Effector memory CD8-positive, alpha-beta T cell (primary cell): ENCODE measurements around the gene PSMA1.
"Not testable (repeated sequence)": the region's sequence is repeated elsewhere in the genome, so short reads cannot be mapped to it uniquely, and the experiment has no call there.

Experiments
- ATAC-seq: fragments of 150-1000 bp; cut with Tn5 transposase; replicated peaks from 2 replicates; pipeline ENCODE4 v1.10.0; 2021; ENCODE audit warnings: mild to moderate bottlenecking, moderate library complexity
- DNase-seq, 3 experiments: peaks; one replicate each; pipeline ENCODE4 v3.0.0; 2021
- H3K27ac Mint-ChIP-seq, 2 donors: one replicate each; pipeline ENCODE4 v1.8.0; 2022; ENCODE audit warnings: mild to moderate bottlenecking in 2 of 2, mixed read lengths in 2 of 2, moderate library complexity in 2 of 2
- H3K27me3 Mint-ChIP-seq, 2 donors: one replicate each; pipeline ENCODE4 v1.8.0; 2022; ENCODE audit warnings: mixed read lengths in 2 of 2
- H3K36me3 Mint-ChIP-seq: one replicate; pipeline ENCODE4 v1.8.0; 2022; ENCODE audit warnings: mild to moderate bottlenecking, moderate library complexity, mixed read lengths; ENCODE audit not compliant: insufficient read depth
- H3K4me1 Mint-ChIP-seq, 2 donors: one replicate each; pipeline ENCODE4 v1.8.0; 2022; ENCODE audit warnings: low read depth in 2 of 2, mixed read lengths in 2 of 2
- H3K4me3 Mint-ChIP-seq, 2 donors: one replicate each; pipeline ENCODE4 v1.8.0; 2022; ENCODE audit warnings: mild to moderate bottlenecking in 2 of 2, mixed read lengths in 2 of 2, moderate library complexity in 2 of 2
- H3K9me3 Mint-ChIP-seq, 2 donors: one replicate each; pipeline ENCODE4 v1.8.0; 2022; ENCODE audit warnings: mixed read lengths in 2 of 2
- total RNA-seq, 9 experiments: gene quantifications; one replicate each; lab custom pipeline; 2026; lab: John Stamatoyannopoulos, UW

Gene PSMA1
- total RNA-seq = 19.6 to 59.2 (median 29.6) reads per million in 9 experiments

DNA sequence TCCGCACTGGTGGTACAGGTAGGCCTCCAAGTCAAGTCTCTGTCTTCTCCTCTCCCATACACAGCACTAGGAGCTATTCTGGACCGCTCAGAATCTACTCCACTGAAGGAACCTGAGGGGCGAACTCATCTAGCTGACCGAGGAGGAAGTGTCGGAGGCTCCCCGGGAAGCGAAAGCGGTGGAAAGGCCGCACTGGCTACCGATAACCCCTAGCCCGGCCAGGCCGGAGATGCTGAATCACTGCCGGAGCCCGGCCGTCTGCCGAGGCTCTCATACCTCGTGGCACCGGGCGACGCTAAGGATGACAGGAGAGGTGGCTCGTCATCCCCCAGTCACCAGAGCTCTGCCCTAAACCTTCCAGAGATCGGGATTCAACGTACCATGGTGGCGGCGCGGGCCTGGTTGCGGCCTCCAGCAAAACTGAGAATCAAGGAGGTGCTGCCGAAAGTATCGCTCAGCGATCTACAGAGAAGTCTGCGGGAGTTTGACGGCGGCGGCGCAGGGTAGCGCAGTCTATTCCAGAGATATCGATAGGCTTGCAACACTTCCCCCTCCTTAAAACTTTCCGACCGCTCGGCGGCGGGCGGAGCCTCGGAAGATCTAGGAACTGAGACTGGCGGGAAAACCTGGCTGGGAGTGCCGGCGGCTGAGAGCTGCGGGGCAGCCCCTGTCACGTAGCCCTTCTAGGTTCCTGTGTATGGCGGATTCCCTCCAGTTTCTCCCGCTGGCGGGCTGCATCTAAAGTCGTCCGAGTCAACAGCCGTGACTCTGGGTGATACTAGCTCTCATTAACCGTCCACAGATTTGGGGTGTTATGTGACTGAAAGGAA, at the start of gene PSMA1:
PSMA1 (minus strand) TSS at position 470 of the 830 bp plus-strand sequence; CDS start at position 383, 87 bp downstream.
- ATAC-seq (peak; percentile 90), DNase-seq (peak; percentile 84 to 86 (median 84))
- H3K27me3 Mint-ChIP-seq = no peaks in the 10 kb centered on the region
- H3K27ac Mint-ChIP-seq = peak within 1 kb of the TSS; percentile 97 to 98
- H3K4me3 Mint-ChIP-seq = peak within 1 kb of the TSS; percentile 89 to 96
- peaks cover 41% of the 10 kb centered on the region for H3K36me3 Mint-ChIP-seq
- H3K9me3 Mint-ChIP-seq = no peaks in the 10 kb centered on the region
- peaks cover 19 to 26% of the 10 kb centered on the region in 2 donors for H3K4me1 Mint-ChIP-seq

DNA sequence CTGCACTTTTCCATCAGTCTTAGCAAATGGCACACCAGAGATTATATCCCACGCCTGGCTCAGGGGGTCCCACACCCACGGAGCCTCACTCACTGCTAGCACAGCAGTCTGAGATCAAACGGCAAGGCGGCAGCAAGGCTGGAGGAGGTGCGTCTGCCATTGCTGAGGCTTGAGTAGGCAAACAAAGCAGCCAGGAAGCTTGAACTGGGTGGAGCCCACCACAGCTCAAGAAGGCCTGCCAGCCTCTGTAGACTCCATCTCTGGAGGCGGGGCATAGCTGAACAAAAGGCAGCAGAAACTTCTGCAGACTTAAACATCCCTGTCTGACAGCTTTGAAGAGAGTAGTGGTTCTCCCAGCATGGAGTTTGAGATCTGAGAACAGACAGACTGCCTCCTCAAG, 49.3 kb upstream of the PSMA1 start:
- H3K27me3 Mint-ChIP-seq, H3K9me3 Mint-ChIP-seq, H3K36me3 Mint-ChIP-seq, ATAC-seq: not testable (repeated sequence)
- Mint-ChIP-seq H3K4me3 (peak overlapping the region; percentile 57 to 69), H3K27ac (peak overlapping the region; percentile 90 to 93), H3K4me1 (peaks cover 24 to 39% of the 10 kb centered on the region in 2 donors)
- DNase-seq = peak; percentile 48 to 55 (median 49)

DNA sequence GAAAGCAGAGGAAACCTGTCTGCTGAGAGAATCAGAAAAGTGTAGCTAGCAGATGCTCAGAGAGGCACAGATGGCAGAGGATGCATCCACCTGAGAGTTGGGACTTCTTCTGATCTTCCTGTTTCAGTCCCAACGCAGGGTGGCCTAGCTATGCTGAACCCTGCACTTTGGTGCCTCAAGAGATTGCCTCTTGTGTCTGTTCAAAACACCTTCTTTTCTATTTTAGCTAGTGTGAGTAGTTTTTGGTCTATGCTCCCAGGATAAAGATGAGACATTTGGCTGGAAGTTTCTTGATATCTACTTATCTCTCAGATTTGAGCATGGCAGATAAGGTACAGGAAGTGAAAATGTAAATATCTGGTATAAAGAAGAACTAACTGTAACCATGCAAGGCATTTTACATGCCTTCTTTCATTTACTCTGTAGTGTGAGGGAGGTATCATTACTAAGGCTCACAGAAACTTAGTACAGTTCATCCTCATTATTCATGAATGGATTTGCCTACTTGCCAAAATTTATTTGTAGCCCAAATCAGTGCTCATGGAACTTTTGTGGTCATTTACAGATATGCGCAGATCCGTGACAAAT, 47.0 kb upstream of the PSMA1 start:
- Mint-ChIP-seq H3K9me3 (peaks cover 2 to 7% of the 10 kb centered on the region in 2 donors), H3K27me3 (no peaks in the 10 kb centered on the region)

DNA sequence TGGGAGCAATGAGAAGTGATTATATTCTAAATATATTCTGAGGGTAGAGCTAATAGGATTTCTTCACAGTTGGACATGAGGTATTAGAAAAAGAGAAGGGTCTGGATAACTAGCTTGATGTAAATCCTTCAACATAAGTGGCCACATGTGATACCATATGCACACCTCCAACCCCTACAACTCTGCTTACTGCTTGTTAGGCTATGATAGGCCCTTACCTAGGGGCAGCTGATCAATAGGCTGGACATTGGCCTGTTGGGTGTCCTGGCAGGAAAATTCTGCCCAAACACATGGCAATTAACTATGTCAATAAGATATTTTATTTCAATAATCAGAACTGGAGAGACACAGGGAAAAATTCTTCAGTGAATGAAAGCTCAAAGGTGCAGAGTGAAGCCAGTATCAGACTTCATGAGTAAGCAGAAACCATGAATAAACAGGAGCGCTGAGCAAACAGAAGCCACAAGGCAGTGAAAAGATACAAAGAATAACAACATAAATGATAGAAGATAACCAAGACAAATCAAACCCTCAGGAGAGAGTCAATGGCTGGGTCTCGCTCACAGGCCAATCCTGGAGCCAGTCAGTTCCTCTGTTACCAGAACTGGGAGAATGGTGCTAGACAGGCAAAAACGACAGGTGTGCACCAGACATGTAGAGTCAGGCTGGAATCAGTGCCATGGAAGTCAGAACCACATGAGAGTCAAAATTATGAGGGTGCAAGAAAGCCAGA, 46.3 kb upstream of the PSMA1 start:
- no peak overlapping the region for H3K4me3 Mint-ChIP-seq
- H3K36me3 Mint-ChIP-seq = peaks cover 7% of the 10 kb centered on the region
- ATAC-seq = no peak
- DNase-seq = no peak
- peak overlapping the region; percentile 7 to 27 for H3K27ac Mint-ChIP-seq
- no peaks in the 10 kb centered on the region for H3K27me3 Mint-ChIP-seq
- H3K9me3 Mint-ChIP-seq = peaks cover under 1 to 7% of the 10 kb centered on the region in 2 donors
- peaks cover 24 to 32% of the 10 kb centered on the region in 2 donors for H3K4me1 Mint-ChIP-seq

More for the DNA sequence above, 47.0 kb upstream of the PSMA1 start:
- no peak for ATAC-seq
- Mint-ChIP-seq H3K4me1 (peaks cover 24 to 37% of the 10 kb centered on the region in 2 donors), H3K36me3 (peaks cover 7% of the 10 kb centered on the region), H3K27ac (peak overlapping the region; percentile 7 to 27), H3K4me3 (no peak overlapping the region)
- no peak for DNase-seq

DNA sequence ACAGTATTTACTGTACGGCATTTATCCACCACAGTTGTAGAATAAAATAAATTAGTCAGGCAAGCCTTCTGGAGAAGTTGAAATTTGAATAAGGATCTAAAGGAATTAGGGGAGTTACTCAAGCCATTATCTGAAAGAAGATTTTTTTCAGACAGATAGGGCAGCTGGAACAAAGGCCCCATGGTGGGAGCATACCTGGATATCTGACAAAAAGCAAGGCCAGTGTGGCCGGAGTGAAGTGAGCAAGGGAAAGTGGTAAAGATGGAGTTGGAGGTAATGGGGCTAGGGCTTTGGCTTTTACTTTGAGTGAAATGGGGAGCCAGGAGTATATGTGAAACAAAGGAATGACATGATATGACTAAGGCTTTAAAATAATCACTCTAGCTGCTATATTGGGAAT, 45.7 kb upstream of the PSMA1 start:
- H3K36me3 Mint-ChIP-seq = peaks cover 7% of the 10 kb centered on the region
- no peak overlapping the region for H3K27ac Mint-ChIP-seq

DNA sequence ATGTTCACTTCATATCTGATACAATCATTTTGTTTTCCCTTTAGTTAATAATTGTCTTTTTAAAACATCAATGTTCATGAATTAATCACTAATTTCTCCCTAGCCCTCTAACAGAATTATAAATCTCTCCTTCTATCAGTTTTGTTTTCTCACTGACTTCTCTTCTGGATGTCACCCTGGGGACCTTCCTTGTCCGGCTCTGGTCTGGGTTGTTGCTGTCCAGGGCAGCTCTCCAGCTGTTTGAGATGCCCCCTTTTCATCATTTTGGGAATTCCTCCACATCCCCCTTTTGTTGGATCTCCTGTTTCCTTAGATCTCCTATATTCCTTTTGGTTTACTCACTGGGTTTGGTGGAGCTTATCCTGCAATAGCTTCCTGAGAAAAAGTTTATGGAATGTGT, 35.6 kb upstream of the PSMA1 start:
- Mint-ChIP-seq H3K9me3 (no peaks in the 10 kb centered on the region), H3K4me3 (peak overlapping the region in 1 of 2 donors; percentile 26), H3K36me3 (no peaks in the 10 kb centered on the region), H3K27me3 (no peaks in the 10 kb centered on the region), H3K4me1 (peaks cover 22 to 31% of the 10 kb centered on the region in 2 donors), H3K27ac (peak overlapping the region; percentile 71 to 88)
- DNase-seq (no peak), ATAC-seq (no peak)

More for the DNA sequence above, 45.7 kb upstream of the PSMA1 start:
- H3K4me3 Mint-ChIP-seq = no peak overlapping the region
- H3K27me3 Mint-ChIP-seq = no peaks in the 10 kb centered on the region
- ATAC-seq (no peak), DNase-seq (no peak)
- peaks cover 24 to 36% of the 10 kb centered on the region in 2 donors for H3K4me1 Mint-ChIP-seq
- peaks cover 0 to 7% of the 10 kb centered on the region in 2 donors for H3K9me3 Mint-ChIP-seq

DNA sequence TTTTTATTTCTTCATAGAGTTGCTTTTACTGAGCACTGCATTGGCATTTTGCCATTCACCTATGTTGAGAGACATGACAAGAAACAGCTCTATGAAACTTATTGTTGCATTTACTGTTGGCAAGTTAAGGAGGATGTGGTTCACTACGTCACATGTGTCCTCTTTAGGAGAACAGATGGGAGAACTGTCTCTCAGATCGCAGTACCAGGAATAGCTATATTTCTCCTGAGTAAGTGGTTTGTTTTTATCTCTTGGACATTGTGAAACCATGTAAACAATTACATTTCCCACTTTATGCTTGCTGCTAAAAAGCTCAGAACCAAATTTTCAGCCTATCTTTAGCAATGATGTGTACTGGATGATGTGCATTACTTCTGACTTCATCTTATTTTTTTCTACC, 34.8 kb upstream of the PSMA1 start:
- H3K27ac Mint-ChIP-seq = peak overlapping the region; percentile 71 to 88
- no peaks in the 10 kb centered on the region for H3K27me3 Mint-ChIP-seq
- ATAC-seq (peak; percentile 97), DNase-seq (peak; percentile 33 to 35 (median 33))
- H3K36me3 Mint-ChIP-seq = no peaks in the 10 kb centered on the region
- H3K4me1 Mint-ChIP-seq = peaks cover 22 to 31% of the 10 kb centered on the region in 2 donors
- no peaks in the 10 kb centered on the region for H3K9me3 Mint-ChIP-seq
- H3K4me3 Mint-ChIP-seq = peak overlapping the region; percentile 44 to 46

DNA sequence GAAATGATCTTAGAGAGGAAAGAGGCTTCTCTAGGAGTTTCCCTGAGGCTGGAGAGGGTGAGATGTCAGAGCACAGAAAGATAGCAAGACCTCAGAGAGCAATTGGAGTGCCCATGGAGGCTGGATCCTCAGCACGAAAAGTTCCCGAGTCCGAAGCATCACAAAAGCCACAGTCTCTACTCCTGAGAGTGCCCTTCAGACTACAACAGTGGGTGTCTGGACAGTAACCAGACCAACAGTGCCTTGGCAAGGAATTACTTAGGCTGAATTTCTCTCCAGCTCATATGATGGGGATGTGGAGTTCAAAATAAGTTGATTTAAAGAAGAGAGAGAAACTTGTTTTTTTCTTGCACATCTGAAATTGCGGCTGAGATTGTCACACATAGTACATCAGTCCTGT, 31.9 kb upstream of the PSMA1 start:
- DNase-seq = no peak
- Mint-ChIP-seq H3K9me3 (no peaks in the 10 kb centered on the region), H3K27ac (no peak overlapping the region), H3K4me3 (no peak overlapping the region), H3K36me3 (no peaks in the 10 kb centered on the region), H3K4me1 (peaks cover 17 to 26% of the 10 kb centered on the region in 2 donors), H3K27me3 (no peaks in the 10 kb centered on the region)
- ATAC-seq = no peak

DNA sequence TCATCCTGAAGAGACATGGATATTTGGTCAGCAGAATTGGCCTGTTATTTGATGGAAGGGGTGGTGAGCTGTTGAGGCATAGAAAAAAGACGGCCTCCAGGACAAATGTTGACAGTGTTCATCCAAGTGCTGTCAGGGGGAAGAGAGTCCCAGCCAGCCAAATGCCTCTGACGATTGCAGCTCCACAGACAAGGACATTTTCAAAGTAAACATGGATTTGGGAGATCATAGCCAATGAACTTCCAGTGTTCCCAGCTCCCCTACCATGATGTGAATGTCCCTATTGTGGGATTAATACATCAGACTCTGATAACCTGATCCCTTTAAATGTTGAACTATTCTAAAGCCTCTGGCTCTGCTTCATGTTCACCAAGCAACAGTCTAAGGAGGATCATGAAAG, 31.2 kb upstream of the PSMA1 start:
- Mint-ChIP-seq H3K4me3 (no peak overlapping the region), H3K27ac (no peak overlapping the region), H3K9me3 (no peaks in the 10 kb centered on the region), H3K27me3 (no peaks in the 10 kb centered on the region), H3K36me3 (no peaks in the 10 kb centered on the region), H3K4me1 (peaks cover 17 to 22% of the 10 kb centered on the region in 2 donors)
- ATAC-seq (no peak), DNase-seq (no peak)

DNA sequence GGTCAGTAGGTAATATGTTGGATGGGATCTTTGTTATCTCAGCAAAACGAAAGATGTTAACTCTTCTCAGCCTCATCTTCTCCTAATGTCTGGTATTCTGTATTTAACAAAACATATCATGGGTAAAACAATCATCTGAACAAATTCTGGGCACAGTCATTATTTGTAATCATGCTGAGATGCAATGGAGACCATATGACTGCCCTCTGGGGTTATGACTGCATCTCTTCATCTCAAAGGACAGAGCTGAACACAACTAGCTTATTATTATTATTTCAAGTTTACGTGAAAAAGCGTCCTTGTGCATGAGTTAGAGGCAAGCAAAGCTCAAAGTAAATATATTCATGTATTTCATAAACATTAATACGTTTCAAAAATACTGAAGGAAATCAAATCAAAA, 29.7 kb upstream of the PSMA1 start:
- no peaks in the 10 kb centered on the region for H3K36me3 Mint-ChIP-seq
- no peak overlapping the region for H3K27ac Mint-ChIP-seq

DNA sequence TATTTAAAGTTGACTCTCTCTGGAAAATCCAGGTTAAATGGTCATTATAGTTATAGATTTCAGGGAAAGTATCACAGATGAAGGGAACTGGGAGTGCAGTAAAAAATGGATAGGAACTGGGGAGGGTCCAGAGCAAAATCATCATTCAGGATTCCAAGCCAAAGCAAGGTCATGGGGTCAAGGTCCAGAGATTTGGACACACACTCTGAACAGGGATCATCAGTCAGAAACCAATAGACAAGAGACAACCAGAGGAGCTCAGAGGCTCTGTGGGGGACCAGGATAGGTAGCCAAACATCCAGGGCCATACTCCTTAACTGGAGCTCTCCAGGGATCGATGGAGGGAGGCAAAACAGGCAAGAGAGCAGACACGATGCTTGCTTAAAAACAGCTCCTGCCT, 27.3 kb upstream of the PSMA1 start:
- Mint-ChIP-seq H3K4me1 (peaks cover 0 to 10% of the 10 kb centered on the region in 2 donors), H3K27ac (peak overlapping the region in 1 of 2 donors; percentile 47), H3K9me3 (no peaks in the 10 kb centered on the region), H3K27me3 (no peaks in the 10 kb centered on the region), H3K4me3 (no peak overlapping the region), H3K36me3 (no peaks in the 10 kb centered on the region)
- DNase-seq (no peak), ATAC-seq (no peak)

More for the DNA sequence above, 29.7 kb upstream of the PSMA1 start:
- ATAC-seq (no peak), DNase-seq (no peak)
- peaks cover 9 to 17% of the 10 kb centered on the region in 2 donors for H3K4me1 Mint-ChIP-seq
- no peak overlapping the region for H3K4me3 Mint-ChIP-seq
- no peaks in the 10 kb centered on the region for H3K9me3 Mint-ChIP-seq
- H3K27me3 Mint-ChIP-seq = no peaks in the 10 kb centered on the region

DNA sequence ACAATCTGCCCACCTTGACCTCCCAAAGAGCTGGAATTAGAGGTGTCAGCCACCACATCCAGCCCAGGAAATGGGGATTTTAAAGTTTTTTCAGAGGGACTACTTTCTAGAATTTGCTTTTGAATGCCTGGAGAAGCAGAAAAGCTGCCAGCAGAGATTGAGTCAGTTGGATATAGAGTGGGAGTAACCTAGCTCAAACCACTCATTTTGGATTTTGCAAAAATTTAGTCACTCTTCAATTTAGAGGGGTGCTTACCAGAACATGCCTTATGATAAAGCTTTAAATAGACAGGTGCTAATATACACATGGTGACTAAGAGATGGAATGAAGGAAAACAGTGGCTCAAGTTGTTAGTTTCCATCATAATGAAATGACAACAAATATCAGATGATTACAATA, 26.5 kb upstream of the PSMA1 start:
- DNase-seq (no peak), ATAC-seq (no peak)
- H3K9me3 Mint-ChIP-seq = no peaks in the 10 kb centered on the region
- peaks cover 0 to 10% of the 10 kb centered on the region in 2 donors for H3K4me1 Mint-ChIP-seq
- H3K36me3 Mint-ChIP-seq = no peaks in the 10 kb centered on the region
- H3K27me3 Mint-ChIP-seq = no peaks in the 10 kb centered on the region
- no peak overlapping the region for H3K4me3 Mint-ChIP-seq
- H3K27ac Mint-ChIP-seq = no peak overlapping the region

DNA sequence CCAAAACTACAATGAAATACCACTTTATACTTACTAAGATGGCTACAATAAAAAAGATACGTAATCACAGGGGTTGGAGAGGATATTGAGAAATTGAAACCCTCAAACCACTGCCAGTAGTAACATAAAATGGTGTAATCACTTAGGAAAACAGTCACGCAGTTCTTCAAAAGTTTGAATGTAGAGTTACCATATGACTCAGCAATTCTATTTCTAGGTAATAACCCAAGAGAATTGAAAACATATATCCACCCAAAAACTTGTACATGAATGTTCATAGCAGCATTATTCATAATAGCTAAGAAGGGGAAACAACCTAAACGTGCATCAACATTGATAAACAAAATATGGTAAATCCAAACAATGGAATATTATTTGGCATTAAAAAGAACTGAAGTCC, 24.4 kb upstream of the PSMA1 start:
- no peaks in the 10 kb centered on the region for H3K27me3 Mint-ChIP-seq
- DNase-seq = no peak
- H3K27ac Mint-ChIP-seq = no peak overlapping the region
- peak; percentile 37 for ATAC-seq
- H3K36me3 Mint-ChIP-seq = no peaks in the 10 kb centered on the region
- H3K4me3 Mint-ChIP-seq = no peak overlapping the region
- no peaks in the 10 kb centered on the region for H3K9me3 Mint-ChIP-seq
- H3K4me1 Mint-ChIP-seq = peaks cover 6 to 14% of the 10 kb centered on the region in 2 donors
